ENCODE results near the gene SLC4A4. TPM values are rescaled to one million over a fixed set of nuclear protein-coding genes. Genes with fewer than 3 reads are reported as not detected.

Gene SLC4A4
- total and polyA plus RNA-seq, 2 experiments from 2014 or later: 9.6 to 14.2 TPM

- Histone ChIP-seq H3K79me2 (no peaks in the 10 kb centered on the region), H3K27me3 (no peaks in the 10 kb centered on the region), H2AFZ (no peak overlapping the region), H3K4me1 (ENCODE audit: insufficient read depth) (peaks cover 13% of the 10 kb centered on the region), H3K4me2 (no peak overlapping the region), H3K9me3 (ENCODE audit: low read depth) (no peaks in the 10 kb centered on the region), H3K36me3 (replicated peaks; ENCODE audit: insufficient read depth, low read depth) (no peaks in the 10 kb centered on the region), H4K20me1 (ENCODE audit: insufficient read depth, poor library complexity, severe bottlenecking) (no peaks in the 10 kb centered on the region), H3K9me2 (replicated peaks; ENCODE audit: insufficient read depth) (no peaks in the 10 kb centered on the region), H3K27ac (no peak overlapping the region), H3K4me3 (no peak overlapping the region)
- DNase-seq (ENCODE audit: low spot score): no peak
- WGBS (ENCODE audit: low lambda C conversion rate, missing lambda C conversion rate): 91% methylated on average over 3 of the region's 3 CpGs
- no peak for TF ChIP-seq EZH2 (IDR thresholded peaks at IDR 0.05; ENCODE audit: borderline replicate concordance)
- TF ChIP-seq EZH2phosphoT487 (IDR thresholded peaks at IDR 0.05; ENCODE audit: low read depth, severe bottlenecking, unreplicated experiment): no peak
- TF ChIP-seq CTCF (IDR thresholded peaks at IDR 0.05; ENCODE audit: poor library complexity): no peak
Observed at GRCh38 chr4:71571346-71571745, 232.5 kb downstream of the SLC4A4 start.

- Histone ChIP-seq H3K79me2 (no peaks in the 10 kb centered on the region), H3K27me3 (no peaks in the 10 kb centered on the region), H3K27ac (no peak overlapping the region), H3K36me3 (replicated peaks; ENCODE audit: insufficient read depth, low read depth) (no peaks in the 10 kb centered on the region), H3K4me2 (no peak overlapping the region), H2AFZ (no peak overlapping the region), H3K9me3 (ENCODE audit: low read depth) (no peaks in the 10 kb centered on the region), H3K9me2 (replicated peaks; ENCODE audit: insufficient read depth) (no peaks in the 10 kb centered on the region), H3K4me1 (ENCODE audit: insufficient read depth) (no peaks in the 10 kb centered on the region), H3K4me3 (no peak overlapping the region), H4K20me1 (ENCODE audit: insufficient read depth, poor library complexity, severe bottlenecking) (no peaks in the 10 kb centered on the region)
- TF ChIP-seq CTCF (IDR thresholded peaks at IDR 0.05; ENCODE audit: poor library complexity) (no peak), EZH2 (IDR thresholded peaks at IDR 0.05; ENCODE audit: borderline replicate concordance) (no peak), EZH2phosphoT487 (IDR thresholded peaks at IDR 0.05; ENCODE audit: low read depth, severe bottlenecking, unreplicated experiment) (no peak)
- 82% methylated on average over 3 of the region's 3 CpGs for WGBS (ENCODE audit: low lambda C conversion rate, missing lambda C conversion rate)
- no peak for DNase-seq (ENCODE audit: low spot score)
Observed at GRCh38 chr4:71583971-71584370, 245.2 kb downstream of the SLC4A4 start.

- no peaks in the 10 kb centered on the region for H3K9me2 ChIP-seq (replicated peaks; ENCODE audit: insufficient read depth)
- no peak overlapping the region for H3K27ac ChIP-seq
Observed at GRCh38 chr4:71584585-71584984, 245.8 kb downstream of the SLC4A4 start.

More at GRCh38 chr4:71584585-71584984, 245.8 kb downstream of the SLC4A4 start:
- TF ChIP-seq CTCF (IDR thresholded peaks at IDR 0.05; ENCODE audit: poor library complexity) (no peak), EZH2phosphoT487 (IDR thresholded peaks at IDR 0.05; ENCODE audit: low read depth, severe bottlenecking, unreplicated experiment) (no peak), EZH2 (IDR thresholded peaks at IDR 0.05; ENCODE audit: borderline replicate concordance) (no peak)
- Histone ChIP-seq H3K4me3 (no peak overlapping the region), H3K9me3 (ENCODE audit: low read depth) (no peaks in the 10 kb centered on the region), H4K20me1 (ENCODE audit: insufficient read depth, poor library complexity, severe bottlenecking) (no peaks in the 10 kb centered on the region), H3K27me3 (no peaks in the 10 kb centered on the region), H3K79me2 (no peaks in the 10 kb centered on the region), H2AFZ (no peak overlapping the region), H3K4me2 (no peak overlapping the region), H3K36me3 (replicated peaks; ENCODE audit: insufficient read depth, low read depth) (no peaks in the 10 kb centered on the region), H3K4me1 (ENCODE audit: insufficient read depth) (no peaks in the 10 kb centered on the region)
- 55% methylated on average over 1 of the region's 1 CpG for WGBS (ENCODE audit: low lambda C conversion rate, missing lambda C conversion rate)
- DNase-seq (ENCODE audit: low spot score): no peak
